OCI-LY1 (cell line): Measurements from ENCODE around the gene SLC5A9.

Source experiments
- H2AFZ ChIP-seq: fragments of 200-600 bp; sonication (generic), shearing (Covaris generic); 2 replicates; pipeline ENCODE4 v1.6.0; 2014; ENCODE audit warnings: antibody characterized with exemption, mild to moderate bottlenecking, low read length
- H3F3A ChIP-seq: fragments of 200-600 bp; sonication (generic), shearing (Covaris generic); 2 replicates; pipeline ENCODE4 v1.6.0; 2014; ENCODE audit warnings: mild to moderate bottlenecking, antibody characterized with exemption, low read length, moderate library complexity; ENCODE audit not compliant: insufficient read depth
- H3K27ac ChIP-seq: fragments of 200-600 bp; sonication (generic); 2 replicates; pipeline ENCODE4 v1.5.1; 2014; ENCODE audit warnings: low read length, mixed run types, mild to moderate bottlenecking, low read depth; ENCODE audit not compliant: poor library complexity, severe bottlenecking
- H3K27me3 ChIP-seq: fragments of 200-600 bp; sonication (generic); 2 replicates; pipeline ENCODE4 v1.6.0; 2014; ENCODE audit warnings: antibody characterized with exemption, mild to moderate bottlenecking, low read length, moderate library complexity; ENCODE audit not compliant: insufficient read depth
- H3K36me3 ChIP-seq: fragments of 200-600 bp; sonication (generic); 2 replicates; pipeline ENCODE4 v1.6.1; 2014; ENCODE audit warnings: mild to moderate bottlenecking, antibody characterized with exemption, low read length, moderate library complexity, mixed read lengths; ENCODE audit not compliant: insufficient read depth
- H3K4me1 ChIP-seq: fragments of 200-600 bp; sonication (generic); 2 replicates; pipeline ENCODE4 v1.5.1; 2014; ENCODE audit warnings: mild to moderate bottlenecking, low read length, moderate library complexity; ENCODE audit not compliant: insufficient read depth, severe bottlenecking
- H3K4me2 ChIP-seq: fragments of 200-600 bp; sonication (generic), shearing (Covaris generic); 2 replicates; pipeline ENCODE4 v1.6.1; 2014; ENCODE audit warnings: low read length
- H3K4me3 ChIP-seq: fragments of 200-600 bp; sonication (generic); 2 replicates; pipeline ENCODE4 v1.5.1; 2014; ENCODE audit warnings: low read length, low read depth, mild to moderate bottlenecking, mixed read lengths; ENCODE audit not compliant: poor library complexity, severe bottlenecking
- H3K79me2 ChIP-seq: fragments of 200-600 bp; shearing (Covaris generic); 2 replicates; pipeline ENCODE4 v1.6.1; 2016; ENCODE audit warnings: mixed run types, low read length, mixed read lengths; ENCODE audit not compliant: insufficient read depth
- H3K9ac ChIP-seq: fragments of 200-600 bp; sonication (generic), shearing (Covaris generic); 2 replicates; pipeline ENCODE4 v1.6.1; 2014; ENCODE audit warnings: mild to moderate bottlenecking, low read length, mixed read lengths
- H3K9me2 ChIP-seq: fragments of 200-600 bp; sonication (generic), shearing (Covaris generic); 2 replicates; pipeline ENCODE4 v1.6.1; 2014; ENCODE audit warnings: low read depth, mild to moderate bottlenecking, low read length, mixed read lengths
- H3K9me3 ChIP-seq: fragments of 200-600 bp; shearing (Covaris generic); 2 replicates; pipeline ENCODE4 v1.6.1; 2014; ENCODE audit warnings: low read length, mixed read lengths
- H4K20me1 ChIP-seq: fragments of 200-600 bp; sonication (generic), shearing (Covaris generic); 2 replicates; pipeline ENCODE4 v1.6.0; 2016; ENCODE audit warnings: mild to moderate bottlenecking, low read length; ENCODE audit not compliant: insufficient read depth
- CTCF ChIP-seq: fragments of 200-600 bp; sonication (generic), shearing (Covaris generic); IDR thresholded peaks from 2 replicates; pipeline ENCODE4 v1.5.1; 2017; ENCODE audit warnings: mild to moderate bottlenecking, antibody characterized with exemption, low read length, moderate library complexity, mixed read lengths
- EZH2 ChIP-seq: fragments of 200-600 bp; sonication (generic), shearing (Covaris generic); IDR thresholded peaks from 2 replicates; pipeline ENCODE4 v1.8.0; 2017; ENCODE audit warnings: borderline replicate concordance, mixed run types, mild to moderate bottlenecking, antibody characterized with exemption, low read length, moderate library complexity, mixed read lengths

The SLC5A9 gene

GRCh38 chr1:48221122-48221521 lies 1.4 kb upstream of the SLC5A9 start:
- Histone ChIP-seq H3K27me3 (no peaks in the 10 kb centered on the region), H3K79me2 (no peaks in the 10 kb centered on the region), H3K4me2 (no peak overlapping the region), H3K9me2 (no peaks in the 10 kb centered on the region), H4K20me1 (no peaks in the 10 kb centered on the region), H3K4me3 (no peak overlapping the region), H3K9me3 (no peaks in the 10 kb centered on the region), H3F3A (no peaks in the 10 kb centered on the region), H3K9ac (no peak overlapping the region), H3K27ac (no peak overlapping the region), H3K4me1 (no peaks in the 10 kb centered on the region), H2AFZ (no peak overlapping the region), H3K36me3 (no peaks in the 10 kb centered on the region)
- TF ChIP-seq EZH2, result no peak
- no peak for TF ChIP-seq CTCF

GRCh38 chr1:48221657-48222056 lies 859 bp upstream of the SLC5A9 start:
- H3K4me2 ChIP-seq, result no peak overlapping the region
- no peaks in the 10 kb centered on the region for H3K27me3 ChIP-seq
- H2AFZ ChIP-seq, result no peak overlapping the region
- TF ChIP-seq CTCF (no peak), EZH2 (no peak)
- H3K4me1 ChIP-seq, result no peaks in the 10 kb centered on the region
- H3K9me3 ChIP-seq, result no peaks in the 10 kb centered on the region
- no peaks in the 10 kb centered on the region for H4K20me1 ChIP-seq
- no peaks in the 10 kb centered on the region for H3K9me2 ChIP-seq
- no peaks in the 10 kb centered on the region for H3K79me2 ChIP-seq
- H3K4me3 ChIP-seq, result no peak overlapping the region
- H3K36me3 ChIP-seq, result no peaks in the 10 kb centered on the region
- H3F3A ChIP-seq, result no peaks in the 10 kb centered on the region
- no peak overlapping the region for H3K9ac ChIP-seq
- no peak overlapping the region for H3K27ac ChIP-seq

GRCh38 chr1:48223366-48224240 lies 1.1 kb downstream of the SLC5A9 start:
- H3K4me1 ChIP-seq, result peaks cover 7% of the 10 kb centered on the region
- no peaks in the 10 kb centered on the region for H3K27me3 ChIP-seq
- no peak overlapping the region for H2AFZ ChIP-seq
- H3K36me3 ChIP-seq, result no peaks in the 10 kb centered on the region
- no peak overlapping the region for H3K9ac ChIP-seq
- H3K4me3 ChIP-seq, result no peak overlapping the region
- no peaks in the 10 kb centered on the region for H3K9me3 ChIP-seq
- H3K27ac ChIP-seq, result no peak overlapping the region
- no peaks in the 10 kb centered on the region for H4K20me1 ChIP-seq
- no peak overlapping the region for H3K4me2 ChIP-seq
- no peaks in the 10 kb centered on the region for H3K79me2 ChIP-seq
- no peaks in the 10 kb centered on the region for H3K9me2 ChIP-seq
- H3F3A ChIP-seq, result no peaks in the 10 kb centered on the region
- TF ChIP-seq CTCF (no peak), EZH2 (no peak)
